IPS-20b (cell line): Measurements from ENCODE around the gene WDR5.

Experiments
- H3K27ac ChIP-seq: one replicate; pipeline ENCODE4 v1.5.1; 2013; ENCODE audit warnings: low read length
- H3K27me3 ChIP-seq: 2 replicates; pipeline ENCODE4 v1.6.1; 2013; ENCODE audit warnings: mild to moderate bottlenecking, low read length, inconsistent platforms; ENCODE audit not compliant: insufficient read depth
- H3K36me3 ChIP-seq: 2 replicates; pipeline ENCODE4 v1.6.1; 2013; ENCODE audit warnings: low read depth, mild to moderate bottlenecking, inconsistent platforms, low read length, moderate library complexity; ENCODE audit not compliant: insufficient read depth
- H3K4me1 ChIP-seq: 2 replicates; pipeline ENCODE4 v1.6.1; 2013; ENCODE audit warnings: mild to moderate bottlenecking, control low read depth, inconsistent platforms, low read length, moderate library complexity; ENCODE audit not compliant: insufficient read depth
- H3K4me3 ChIP-seq: 2 replicates; pipeline ENCODE4 v1.5.1; 2013; ENCODE audit warnings: mild to moderate bottlenecking, low read length, inconsistent platforms
- H3K9ac ChIP-seq: 2 replicates; pipeline ENCODE4 v1.6.1; 2013; ENCODE audit warnings: low read depth, mild to moderate bottlenecking, inconsistent platforms, low read length, moderate library complexity
- H3K9me3 ChIP-seq: 2 replicates; pipeline ENCODE4 v1.6.1; 2013; ENCODE audit warnings: mild to moderate bottlenecking, low read depth, low read length, inconsistent platforms; ENCODE audit not compliant: insufficient read depth

WDR5 gene

GRCh38 chr9:134193912-134194535 is 58.1 kb downstream of the WDR5 start:
- H3K4me3 ChIP-seq: no peak overlapping the region
- H3K36me3 ChIP-seq: no peaks in the 10 kb centered on the region
- H3K9ac ChIP-seq: no peak overlapping the region
- H3K9me3 ChIP-seq: no peaks in the 10 kb centered on the region
- no peaks in the 10 kb centered on the region for H3K4me1 ChIP-seq
- H3K27ac ChIP-seq: no peak overlapping the region
- H3K27me3 ChIP-seq: peaks cover 4% of the 10 kb centered on the region; the same call in 1 of the 2 replicates

- H3K36me3 ChIP-seq: no peaks in the 10 kb centered on the region
- H3K9ac ChIP-seq: no peak overlapping the region
- no peaks in the 10 kb centered on the region for H3K4me1 ChIP-seq
- H3K27me3 ChIP-seq: no peaks in the 10 kb centered on the region
- H3K27ac ChIP-seq: no peak overlapping the region
- H3K4me3 ChIP-seq: no peak overlapping the region
- H3K9me3 ChIP-seq: no peaks in the 10 kb centered on the region
Observed at GRCh38 chr9:134195558-134195957, 59.7 kb downstream of the WDR5 start.

- no peak overlapping the region for H3K4me3 ChIP-seq
- H3K4me1 ChIP-seq: no peaks in the 10 kb centered on the region
- no peaks in the 10 kb centered on the region for H3K9me3 ChIP-seq
- H3K27ac ChIP-seq: no peak overlapping the region
- H3K36me3 ChIP-seq: no peaks in the 10 kb centered on the region
- H3K9ac ChIP-seq: no peak overlapping the region
- H3K27me3 ChIP-seq: no peaks in the 10 kb centered on the region
Observed at GRCh38 chr9:134196911-134197310, 61.0 kb downstream of the WDR5 start.

- Histone ChIP-seq H3K27me3 (no peaks in the 10 kb centered on the region), H3K4me1 (no peaks in the 10 kb centered on the region), H3K4me3 (no peak overlapping the region)
Observed at GRCh38 chr9:134198791-134199190, 62.9 kb downstream of the WDR5 start.

GRCh38 chr9:134200730-134201129 is 64.8 kb downstream of the WDR5 start:
- H3K9ac ChIP-seq: no peak overlapping the region
- H3K4me1 ChIP-seq: no peaks in the 10 kb centered on the region
- no peaks in the 10 kb centered on the region for H3K27me3 ChIP-seq
- H3K27ac ChIP-seq: no peak overlapping the region
- H3K36me3 ChIP-seq: no peaks in the 10 kb centered on the region
- no peaks in the 10 kb centered on the region for H3K9me3 ChIP-seq
- no peak overlapping the region for H3K4me3 ChIP-seq

More at GRCh38 chr9:134198791-134199190, 62.9 kb downstream of the WDR5 start:
- H3K36me3 ChIP-seq: no peaks in the 10 kb centered on the region
- no peak overlapping the region for H3K9ac ChIP-seq
- H3K9me3 ChIP-seq: no peaks in the 10 kb centered on the region
- no peak overlapping the region for H3K27ac ChIP-seq

GRCh38 chr9:134203224-134203623 is 67.3 kb downstream of the WDR5 start:
- H3K9me3 ChIP-seq: no peaks in the 10 kb centered on the region
- H3K27me3 ChIP-seq: no peaks in the 10 kb centered on the region
- no peaks in the 10 kb centered on the region for H3K4me1 ChIP-seq
- no peak overlapping the region for H3K9ac ChIP-seq
- no peak overlapping the region for H3K27ac ChIP-seq
- H3K36me3 ChIP-seq: no peaks in the 10 kb centered on the region
- no peak overlapping the region for H3K4me3 ChIP-seq

- no peaks in the 10 kb centered on the region for H3K27me3 ChIP-seq
- no peaks in the 10 kb centered on the region for H3K9me3 ChIP-seq
- no peaks in the 10 kb centered on the region for H3K4me1 ChIP-seq
- no peak overlapping the region for H3K4me3 ChIP-seq
- no peak overlapping the region for H3K27ac ChIP-seq
- H3K36me3 ChIP-seq: no peaks in the 10 kb centered on the region
- H3K9ac ChIP-seq: no peak overlapping the region
Observed at GRCh38 chr9:134204041-134204440, 68.2 kb downstream of the WDR5 start.

- Histone ChIP-seq H3K36me3 (no peaks in the 10 kb centered on the region), H3K27me3 (no peaks in the 10 kb centered on the region), H3K27ac (no peak overlapping the region), H3K4me3 (no peak overlapping the region), H3K4me1 (no peaks in the 10 kb centered on the region), H3K9me3 (no peaks in the 10 kb centered on the region), H3K9ac (no peak overlapping the region)
Observed at GRCh38 chr9:134204991-134205578, 69.2 kb downstream of the WDR5 start.

GRCh38 chr9:134205672-134206310 is 69.9 kb downstream of the WDR5 start:
- H3K4me1 ChIP-seq: no peaks in the 10 kb centered on the region
- H3K36me3 ChIP-seq: no peaks in the 10 kb centered on the region
- no peak overlapping the region for H3K4me3 ChIP-seq
- H3K9me3 ChIP-seq: no peaks in the 10 kb centered on the region
- H3K27ac ChIP-seq: no peak overlapping the region
- no peak overlapping the region for H3K9ac ChIP-seq
- H3K27me3 ChIP-seq: no peaks in the 10 kb centered on the region

GRCh38 chr9:134206311-134207300 is 70.7 kb downstream of the WDR5 start:
- Histone ChIP-seq H3K4me3 (no peak overlapping the region), H3K27ac (no peak overlapping the region), H3K4me1 (no peaks in the 10 kb centered on the region), H3K36me3 (no peaks in the 10 kb centered on the region), H3K9ac (no peak overlapping the region), H3K27me3 (no peaks in the 10 kb centered on the region), H3K9me3 (no peaks in the 10 kb centered on the region)

- Histone ChIP-seq H3K9ac (no peak overlapping the region), H3K4me1 (no peaks in the 10 kb centered on the region), H3K36me3 (no peaks in the 10 kb centered on the region), H3K4me3 (no peak overlapping the region), H3K9me3 (peaks cover 3% of the 10 kb centered on the region; the same call in 1 of the 2 replicates), H3K27ac (no peak overlapping the region), H3K27me3 (no peaks in the 10 kb centered on the region)
Observed at GRCh38 chr9:134208310-134208841, 72.5 kb downstream of the WDR5 start.
